ENCODE measurements around the gene GCHFR.
A peak's percentile ranks its signal among the peaks of the same experiment; 100 is the strongest.

Gene GCHFR

GRCh38 chr15:40763801-40764628, at the start of gene GCHFR:
Gene GCHFR, plus strand, starts transcription at chr15:40764068. Its CDS starts 113 bp downstream, at chr15:40764181.
- peak within 1 kb of the TSS; percentile 76 to 79 for H3K9ac ChIP-seq (ENCODE audit: low read depth in 1 of 2, low read length in 2 of 2)

GRCh38 chr15:40714144-40714543, 49.7 kb upstream of the GCHFR start:
- H3K27ac ChIP-seq (ENCODE audit: low read depth, low read length) = no peak overlapping the region
- H3K9me3 ChIP-seq (ENCODE audit: control insufficient read depth in 1 of 2, low read length in 2 of 2) = no peaks in the 10 kb centered on the region
- no peaks in the 10 kb centered on the region for H3K4me1 ChIP-seq (ENCODE audit: control insufficient read depth in 1 of 2, insufficient read depth in 2 of 2, low read length in 2 of 2)
- no peaks in the 10 kb centered on the region for H3K27me3 ChIP-seq (ENCODE audit: control insufficient read depth in 1 of 2, insufficient read depth in 2 of 2, low read length in 2 of 2)
- H3K9ac ChIP-seq (ENCODE audit: low read depth in 1 of 2, low read length in 2 of 2) = no peak overlapping the region
- H3K36me3 ChIP-seq (ENCODE audit: control insufficient read depth in 1 of 2, insufficient read depth in 2 of 2, low read length in 2 of 2) = peaks cover 0 to 6% of the 10 kb centered on the region in 2 donors
- H3K4me3 ChIP-seq (ENCODE audit: low read depth in 1 of 2, low read length in 2 of 2) = no peak overlapping the region

More at GRCh38 chr15:40763801-40764628, at the start of gene GCHFR:
- peak within 1 kb of the TSS; percentile 79 to 81 for H3K4me3 ChIP-seq (ENCODE audit: low read depth in 1 of 2, low read length in 2 of 2)
- peak within 1 kb of the TSS; percentile 85 for H3K27ac ChIP-seq (ENCODE audit: low read depth, low read length)
- peaks cover 46 to 53% of the 10 kb centered on the region in 2 donors for H3K4me1 ChIP-seq (ENCODE audit: control insufficient read depth in 1 of 2, insufficient read depth in 2 of 2, low read length in 2 of 2)
- peaks cover 0 to 17% of the 10 kb centered on the region in 2 donors for H3K36me3 ChIP-seq (ENCODE audit: control insufficient read depth in 1 of 2, insufficient read depth in 2 of 2, low read length in 2 of 2)
- peaks cover 0 to 4% of the 10 kb centered on the region in 2 donors for H3K27me3 ChIP-seq (ENCODE audit: control insufficient read depth in 1 of 2, insufficient read depth in 2 of 2, low read length in 2 of 2)
- no peaks in the 10 kb centered on the region for H3K9me3 ChIP-seq (ENCODE audit: control insufficient read depth in 1 of 2, low read length in 2 of 2)

- Histone ChIP-seq H3K9me3 (ENCODE audit: control insufficient read depth in 1 of 2, low read length in 2 of 2) (no peaks in the 10 kb centered on the region), H3K27ac (ENCODE audit: low read depth, low read length) (no peak overlapping the region)
Measured at GRCh38 chr15:40716165-40716564, 47.7 kb upstream of the GCHFR start.

GRCh38 chr15:40721701-40722100, 42.2 kb upstream of the GCHFR start:
- H3K9ac ChIP-seq (ENCODE audit: low read depth in 1 of 2, low read length in 2 of 2) = no peak overlapping the region
- H3K4me3 ChIP-seq (ENCODE audit: low read depth in 1 of 2, low read length in 2 of 2) = no peak overlapping the region
- H3K9me3 ChIP-seq (ENCODE audit: control insufficient read depth in 1 of 2, low read length in 2 of 2) = no peaks in the 10 kb centered on the region
- H3K27me3 ChIP-seq (ENCODE audit: control insufficient read depth in 1 of 2, insufficient read depth in 2 of 2, low read length in 2 of 2) = no peaks in the 10 kb centered on the region
- H3K27ac ChIP-seq (ENCODE audit: low read depth, low read length) = no peak overlapping the region
- no peaks in the 10 kb centered on the region for H3K4me1 ChIP-seq (ENCODE audit: control insufficient read depth in 1 of 2, insufficient read depth in 2 of 2, low read length in 2 of 2)
- H3K36me3 ChIP-seq (ENCODE audit: control insufficient read depth in 1 of 2, insufficient read depth in 2 of 2, low read length in 2 of 2) = peaks cover 0 to 6% of the 10 kb centered on the region in 2 donors

More at GRCh38 chr15:40716165-40716564, 47.7 kb upstream of the GCHFR start:
- H3K27me3 ChIP-seq (ENCODE audit: control insufficient read depth in 1 of 2, insufficient read depth in 2 of 2, low read length in 2 of 2) = no peaks in the 10 kb centered on the region
- no peak overlapping the region for H3K9ac ChIP-seq (ENCODE audit: low read depth in 1 of 2, low read length in 2 of 2)
- H3K4me1 ChIP-seq (ENCODE audit: control insufficient read depth in 1 of 2, insufficient read depth in 2 of 2, low read length in 2 of 2) = no peaks in the 10 kb centered on the region
- no peak overlapping the region for H3K4me3 ChIP-seq (ENCODE audit: low read depth in 1 of 2, low read length in 2 of 2)
- H3K36me3 ChIP-seq (ENCODE audit: control insufficient read depth in 1 of 2, insufficient read depth in 2 of 2, low read length in 2 of 2) = peaks cover 0 to 6% of the 10 kb centered on the region in 2 donors

- Histone ChIP-seq H3K4me1 (ENCODE audit: control insufficient read depth in 1 of 2, insufficient read depth in 2 of 2, low read length in 2 of 2) (no peaks in the 10 kb centered on the region), H3K36me3 (ENCODE audit: control insufficient read depth in 1 of 2, insufficient read depth in 2 of 2, low read length in 2 of 2) (peaks cover 0 to 6% of the 10 kb centered on the region in 2 donors), H3K27ac (ENCODE audit: low read depth, low read length) (no peak overlapping the region), H3K9me3 (ENCODE audit: control insufficient read depth in 1 of 2, low read length in 2 of 2) (no peaks in the 10 kb centered on the region), H3K9ac (ENCODE audit: low read depth in 1 of 2, low read length in 2 of 2) (no peak overlapping the region), H3K4me3 (ENCODE audit: low read depth in 1 of 2, low read length in 2 of 2) (no peak overlapping the region), H3K27me3 (ENCODE audit: control insufficient read depth in 1 of 2, insufficient read depth in 2 of 2, low read length in 2 of 2) (no peaks in the 10 kb centered on the region)
Measured at GRCh38 chr15:40722354-40722753, 41.5 kb upstream of the GCHFR start.

- no peak overlapping the region for H3K27ac ChIP-seq (ENCODE audit: low read depth, low read length)
- no peaks in the 10 kb centered on the region for H3K4me1 ChIP-seq (ENCODE audit: control insufficient read depth in 1 of 2, insufficient read depth in 2 of 2, low read length in 2 of 2)
- H3K4me3 ChIP-seq (ENCODE audit: low read depth in 1 of 2, low read length in 2 of 2) = no peak overlapping the region
- no peaks in the 10 kb centered on the region for H3K9me3 ChIP-seq (ENCODE audit: control insufficient read depth in 1 of 2, low read length in 2 of 2)
- H3K36me3 ChIP-seq (ENCODE audit: control insufficient read depth in 1 of 2, insufficient read depth in 2 of 2, low read length in 2 of 2) = peaks cover 0 to 6% of the 10 kb centered on the region in 2 donors
- no peak overlapping the region for H3K9ac ChIP-seq (ENCODE audit: low read depth in 1 of 2, low read length in 2 of 2)
- no peaks in the 10 kb centered on the region for H3K27me3 ChIP-seq (ENCODE audit: control insufficient read depth in 1 of 2, insufficient read depth in 2 of 2, low read length in 2 of 2)
Measured at GRCh38 chr15:40722934-40723333, 40.9 kb upstream of the GCHFR start.

- Histone ChIP-seq H3K9ac (ENCODE audit: low read depth in 1 of 2, low read length in 2 of 2) (no peak overlapping the region), H3K36me3 (ENCODE audit: control insufficient read depth in 1 of 2, insufficient read depth in 2 of 2, low read length in 2 of 2) (no peaks in the 10 kb centered on the region), H3K4me3 (ENCODE audit: low read depth in 1 of 2, low read length in 2 of 2) (no peak overlapping the region), H3K27ac (ENCODE audit: low read depth, low read length) (no peak overlapping the region), H3K9me3 (ENCODE audit: control insufficient read depth in 1 of 2, low read length in 2 of 2) (no peaks in the 10 kb centered on the region), H3K4me1 (ENCODE audit: control insufficient read depth in 1 of 2, insufficient read depth in 2 of 2, low read length in 2 of 2) (no peaks in the 10 kb centered on the region), H3K27me3 (ENCODE audit: control insufficient read depth in 1 of 2, insufficient read depth in 2 of 2, low read length in 2 of 2) (no peaks in the 10 kb centered on the region)
Measured at GRCh38 chr15:40723919-40724318, 39.9 kb upstream of the GCHFR start.

- H3K36me3 ChIP-seq (ENCODE audit: control insufficient read depth in 1 of 2, insufficient read depth in 2 of 2, low read length in 2 of 2) = peaks cover 11 to 38% of the 10 kb centered on the region in 2 donors
- H3K27me3 ChIP-seq (ENCODE audit: control insufficient read depth in 1 of 2, insufficient read depth in 2 of 2, low read length in 2 of 2) = no peaks in the 10 kb centered on the region
- no peak overlapping the region for H3K9ac ChIP-seq (ENCODE audit: low read depth in 1 of 2, low read length in 2 of 2)
- H3K27ac ChIP-seq (ENCODE audit: low read depth, low read length) = no peak overlapping the region
- H3K9me3 ChIP-seq (ENCODE audit: control insufficient read depth in 1 of 2, low read length in 2 of 2) = no peaks in the 10 kb centered on the region
- H3K4me3 ChIP-seq (ENCODE audit: low read depth in 1 of 2, low read length in 2 of 2) = no peak overlapping the region
- H3K4me1 ChIP-seq (ENCODE audit: control insufficient read depth in 1 of 2, insufficient read depth in 2 of 2, low read length in 2 of 2) = no peaks in the 10 kb centered on the region
Measured at GRCh38 chr15:40731034-40731433, 32.8 kb upstream of the GCHFR start.

- no peaks in the 10 kb centered on the region for H3K9me3 ChIP-seq (ENCODE audit: control insufficient read depth in 1 of 2, low read length in 2 of 2)
- no peaks in the 10 kb centered on the region for H3K27me3 ChIP-seq (ENCODE audit: control insufficient read depth in 1 of 2, insufficient read depth in 2 of 2, low read length in 2 of 2)
- no peaks in the 10 kb centered on the region for H3K4me1 ChIP-seq (ENCODE audit: control insufficient read depth in 1 of 2, insufficient read depth in 2 of 2, low read length in 2 of 2)
- no peak overlapping the region for H3K27ac ChIP-seq (ENCODE audit: low read depth, low read length)
- H3K36me3 ChIP-seq (ENCODE audit: control insufficient read depth in 1 of 2, insufficient read depth in 2 of 2, low read length in 2 of 2) = peaks cover 23 to 74% of the 10 kb centered on the region in 2 donors
- no peak overlapping the region for H3K9ac ChIP-seq (ENCODE audit: low read depth in 1 of 2, low read length in 2 of 2)
- H3K4me3 ChIP-seq (ENCODE audit: low read depth in 1 of 2, low read length in 2 of 2) = no peak overlapping the region
Measured at GRCh38 chr15:40736575-40736974, 27.3 kb upstream of the GCHFR start.

- no peak overlapping the region for H3K27ac ChIP-seq (ENCODE audit: low read depth, low read length)
- no peak overlapping the region for H3K9ac ChIP-seq (ENCODE audit: low read depth in 1 of 2, low read length in 2 of 2)
- no peaks in the 10 kb centered on the region for H3K9me3 ChIP-seq (ENCODE audit: control insufficient read depth in 1 of 2, low read length in 2 of 2)
- H3K4me1 ChIP-seq (ENCODE audit: control insufficient read depth in 1 of 2, insufficient read depth in 2 of 2, low read length in 2 of 2) = no peaks in the 10 kb centered on the region
- H3K4me3 ChIP-seq (ENCODE audit: low read depth in 1 of 2, low read length in 2 of 2) = no peak overlapping the region
- peaks cover 23 to 70% of the 10 kb centered on the region in 2 donors for H3K36me3 ChIP-seq (ENCODE audit: control insufficient read depth in 1 of 2, insufficient read depth in 2 of 2, low read length in 2 of 2)
- no peaks in the 10 kb centered on the region for H3K27me3 ChIP-seq (ENCODE audit: control insufficient read depth in 1 of 2, insufficient read depth in 2 of 2, low read length in 2 of 2)
Measured at GRCh38 chr15:40737048-40737447, 26.8 kb upstream of the GCHFR start.

All from duodenal mucosa (tissue), 2 donors.